ENCODE results near the gene DIRAS2.
A peak's percentile ranks its signal among the peaks of the same experiment; 100 is the strongest.
"Not testable (repeated sequence)": the region's sequence is repeated elsewhere in the genome, so short reads cannot be mapped to it uniquely, and the experiment has no call there.

The DIRAS2 gene

GRCh38 chr9:90642570-90643539 is at the start of gene DIRAS2:
Gene DIRAS2, minus strand, starts transcription at chr9:90642824. Its CDS starts 28,997 bp downstream, at chr9:90613827.
- DNase-seq (ENCODE audit: low read depth) = peak; percentile 27

DNA sequence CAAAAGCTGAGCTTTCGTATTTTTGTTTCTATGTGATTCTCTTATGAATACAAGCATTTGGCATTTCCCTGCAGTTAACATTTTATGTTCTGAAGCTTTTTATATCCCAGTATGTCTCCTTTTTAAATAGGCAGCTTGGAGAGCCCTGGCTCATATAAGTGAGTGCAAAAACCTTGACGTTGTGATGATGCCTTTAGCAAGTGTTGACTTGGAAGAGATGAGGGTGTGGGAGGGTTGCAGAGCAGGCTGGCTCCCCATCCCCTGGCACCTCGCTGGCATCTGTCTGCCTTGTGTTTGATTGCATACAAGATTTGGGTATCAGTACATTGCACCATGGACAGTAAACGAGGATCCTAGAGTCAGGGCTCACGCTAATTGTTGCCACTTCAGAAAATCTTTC is 42.1 kb upstream of the DIRAS2 start:
- DNase-seq (ENCODE audit: low read depth) = no peak

DNA sequence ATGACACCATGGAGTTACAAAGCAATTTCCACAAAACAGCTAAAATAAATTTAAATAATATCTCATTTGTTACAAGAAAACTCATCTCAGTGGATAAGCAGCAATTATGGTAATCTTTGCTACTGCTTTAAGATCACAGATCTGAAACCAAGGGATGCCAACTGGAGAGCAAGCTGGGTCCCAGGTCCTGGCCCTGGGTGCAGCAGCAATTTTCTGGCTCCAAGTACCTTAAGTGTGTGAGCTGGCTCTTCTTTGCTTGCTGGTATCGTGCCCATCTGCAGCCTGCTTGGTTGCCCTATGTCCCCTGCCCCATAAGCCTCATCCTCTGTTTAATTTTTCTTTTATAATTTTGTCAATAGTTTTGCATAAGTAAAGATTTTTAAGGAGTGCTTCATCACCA is 41.5 kb upstream of the DIRAS2 start:
- no peak for DNase-seq (ENCODE audit: low read depth)

DNA sequence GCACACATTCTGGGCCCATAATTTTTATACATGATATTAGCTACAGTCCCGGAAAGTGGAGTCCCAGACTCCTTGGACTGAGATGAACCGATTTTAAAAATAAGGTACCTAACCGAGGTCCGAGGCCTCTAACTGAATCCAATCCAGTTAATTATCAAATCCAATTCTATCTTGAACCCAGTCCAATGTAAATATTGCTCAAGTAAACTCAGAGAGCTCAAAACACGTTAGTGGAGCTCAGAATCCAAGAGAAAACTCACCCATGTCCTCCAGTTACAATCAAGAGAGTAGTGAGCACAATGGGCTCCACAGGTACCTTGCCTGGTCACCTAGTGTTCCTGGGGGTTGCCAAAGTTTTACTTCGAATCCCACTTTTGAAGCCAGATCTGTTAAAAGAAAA is 37.9 kb upstream of the DIRAS2 start:
- no peak for DNase-seq (ENCODE audit: low read depth)

DNA sequence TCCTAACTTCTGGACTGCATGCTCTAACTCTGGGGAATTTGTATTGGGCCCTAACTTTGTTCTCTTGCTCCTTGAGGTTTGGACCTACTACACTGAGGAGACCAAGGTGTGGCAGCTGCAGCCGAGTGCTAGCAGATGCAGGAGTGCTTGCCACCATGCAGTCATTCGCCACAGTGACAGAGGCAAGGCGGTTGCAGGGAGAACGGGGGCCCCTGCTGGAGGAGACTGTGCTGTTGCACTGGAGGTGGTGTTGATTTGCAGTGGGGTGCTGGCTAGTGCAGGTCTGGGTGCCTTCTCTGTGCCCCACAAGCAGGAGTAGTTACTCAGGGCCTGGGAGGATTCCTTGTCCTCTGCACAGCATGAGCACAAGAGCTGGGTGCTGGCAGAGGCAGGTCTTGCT is 22.4 kb upstream of the DIRAS2 start:
- no peak for DNase-seq (ENCODE audit: low read depth)

DNA sequence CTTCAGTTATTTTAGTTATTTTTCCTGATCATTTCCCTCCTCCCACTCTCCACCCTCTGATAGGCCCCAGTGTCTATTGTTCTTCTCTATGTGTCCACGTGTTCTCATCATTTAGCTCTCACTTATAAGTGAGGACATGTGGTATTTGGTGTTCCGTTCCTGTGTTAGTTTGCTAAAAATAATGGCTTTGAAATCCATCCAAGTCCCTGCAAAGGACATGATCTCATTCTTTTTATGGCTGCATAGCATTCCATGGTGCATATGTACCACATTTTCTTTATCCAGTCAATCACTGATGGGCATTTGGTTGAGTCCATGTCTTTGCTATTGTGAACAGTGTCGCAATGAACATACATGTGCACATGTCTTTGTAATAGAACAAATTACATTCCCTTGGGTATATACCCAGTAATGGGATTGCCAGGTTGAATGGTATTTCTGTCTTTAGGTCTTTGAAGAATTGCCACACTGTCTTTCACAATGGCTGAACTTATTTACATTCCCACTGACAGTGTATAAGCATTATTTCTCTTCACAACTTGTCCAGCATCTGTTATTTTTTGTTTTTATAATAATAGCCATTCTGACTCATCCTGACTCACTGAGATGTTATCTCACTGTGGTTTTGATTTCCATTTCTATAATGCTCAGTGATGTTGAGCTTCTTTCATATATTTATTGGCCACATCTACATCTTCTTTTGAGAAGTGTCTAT is 17.2 kb upstream of the DIRAS2 start:
- DNase-seq (ENCODE audit: low read depth) = peak; percentile 21

GRCh38 chr9:90658783-90659182 is 16.2 kb upstream of the DIRAS2 start:
- DNase-seq (ENCODE audit: low read depth) = no peak

DNA sequence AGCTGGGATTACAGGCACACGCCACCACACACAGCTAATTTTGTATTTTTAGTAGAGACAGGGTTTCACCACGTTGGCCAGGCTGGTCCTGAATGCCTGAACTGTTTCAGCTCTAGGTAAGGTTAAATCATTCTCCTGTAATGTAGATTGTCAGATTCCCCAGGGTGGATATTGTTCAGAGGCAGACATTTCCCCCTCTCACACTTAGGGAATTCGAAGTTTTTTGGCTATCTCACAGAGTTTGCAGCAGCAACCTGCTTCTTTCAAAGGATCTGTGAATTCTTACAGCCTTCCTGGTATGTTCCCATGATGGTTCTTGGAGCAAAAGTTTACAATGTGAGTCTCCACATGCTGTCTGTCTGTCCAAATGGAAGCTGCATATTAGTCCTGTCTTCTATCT is 15.6 kb upstream of the DIRAS2 start:
- no peak for DNase-seq (ENCODE audit: low read depth)

GRCh38 chr9:90656876-90657275 is 14.3 kb upstream of the DIRAS2 start:
- DNase-seq (ENCODE audit: low read depth) = not testable (repeated sequence)

GRCh38 chr9:90651246-90651645 is 8.6 kb upstream of the DIRAS2 start:
- no peak for DNase-seq (ENCODE audit: low read depth)

DNA sequence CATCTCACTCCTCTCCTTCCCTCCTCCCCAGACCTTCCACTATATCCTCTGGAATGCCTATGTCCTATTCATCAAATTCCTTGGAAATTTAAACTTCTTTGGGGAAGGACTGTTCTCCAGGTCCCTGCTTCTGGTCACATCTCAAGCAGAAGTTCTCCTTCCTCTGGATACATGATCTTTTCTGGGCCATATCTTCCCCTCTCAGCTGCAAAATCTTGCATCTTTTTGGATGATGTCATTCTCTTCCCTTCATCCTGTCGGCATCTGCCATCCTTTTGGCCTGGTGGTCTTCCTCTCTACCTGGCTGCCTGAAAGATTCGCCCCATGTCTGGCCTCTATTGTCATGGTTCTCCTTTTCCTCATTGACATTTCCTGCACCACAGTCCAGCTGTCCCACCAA is 5.2 kb upstream of the DIRAS2 start:
- DNase-seq (ENCODE audit: low read depth) = no peak

GRCh38 chr9:90645721-90646120 is 3.1 kb upstream of the DIRAS2 start:
- DNase-seq (ENCODE audit: low read depth) = no peak

DNA sequence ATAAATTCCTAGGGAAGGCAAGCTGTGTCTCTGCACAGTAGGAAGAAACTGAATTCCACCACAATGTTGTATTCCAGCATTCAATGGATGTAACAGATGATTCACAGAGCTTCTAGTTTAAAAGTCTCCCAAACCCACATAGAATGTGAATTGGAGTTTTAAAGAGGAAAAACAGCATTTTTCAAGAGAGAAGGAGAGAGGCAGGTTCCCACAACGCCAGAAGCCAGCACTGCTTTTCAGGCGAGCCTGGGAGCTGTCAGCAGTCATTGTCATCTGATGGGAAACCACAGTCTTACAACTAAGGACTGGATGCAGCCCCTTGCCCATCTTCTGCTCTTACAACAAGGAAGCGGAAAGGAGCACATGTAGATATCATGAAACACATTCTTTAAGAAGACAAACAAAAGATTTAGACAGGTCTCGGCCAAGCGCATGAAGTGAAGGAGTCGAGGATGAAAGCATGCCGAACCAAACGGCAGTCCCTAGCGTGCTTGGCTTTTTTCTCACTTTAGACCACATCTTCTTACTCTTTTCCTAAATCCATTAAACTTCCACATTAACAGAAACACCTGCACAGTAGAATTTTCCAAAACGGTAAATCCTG is 638 bp downstream of the DIRAS2 start:
- DNase-seq (ENCODE audit: low read depth) = no peak

- DNase-seq (ENCODE audit: low read depth) = no peak
Measured at GRCh38 chr9:90641086-90641485, 1.5 kb downstream of the DIRAS2 start.

DNA sequence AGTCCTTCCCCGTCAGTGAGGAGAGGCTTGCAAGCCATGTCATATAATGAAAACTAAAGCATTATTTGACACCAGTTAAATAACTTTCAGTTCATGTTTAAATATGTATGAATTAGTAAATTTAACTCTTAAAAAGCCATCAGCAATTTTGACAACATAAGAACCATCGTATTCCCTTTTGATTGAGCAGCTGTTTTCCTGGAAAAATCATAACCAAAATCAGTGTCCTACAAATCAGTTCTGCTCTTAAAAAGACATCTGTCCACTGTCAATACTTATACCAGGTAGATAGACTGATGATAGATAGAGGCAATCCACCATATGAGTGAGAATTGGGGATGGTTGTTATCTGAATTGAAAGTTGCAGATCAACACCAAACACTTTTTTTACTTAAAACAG is 2.3 kb downstream of the DIRAS2 start:
- DNase-seq (ENCODE audit: low read depth) = no peak

DNA sequence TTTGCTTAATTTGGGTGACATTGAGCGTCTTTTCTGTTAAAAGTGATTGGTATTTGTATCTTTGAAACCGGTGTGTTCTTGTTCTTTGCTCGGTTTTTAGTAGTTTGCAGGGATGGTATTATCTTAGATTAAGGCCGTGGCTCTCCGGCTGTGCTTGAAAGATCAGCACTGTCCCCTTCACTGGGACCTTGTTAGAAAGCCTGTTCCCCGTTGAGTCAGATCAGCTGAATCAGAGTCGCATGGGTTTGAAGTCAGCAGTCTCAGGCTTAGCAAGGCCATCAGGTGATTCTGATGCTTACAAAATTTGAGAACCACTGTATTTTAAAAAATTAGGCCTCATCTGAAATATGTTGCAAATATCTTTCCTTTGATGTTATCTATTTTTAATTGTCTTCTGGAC is 5.0 kb downstream of the DIRAS2 start:
- no peak for DNase-seq (ENCODE audit: low read depth)

DNA sequence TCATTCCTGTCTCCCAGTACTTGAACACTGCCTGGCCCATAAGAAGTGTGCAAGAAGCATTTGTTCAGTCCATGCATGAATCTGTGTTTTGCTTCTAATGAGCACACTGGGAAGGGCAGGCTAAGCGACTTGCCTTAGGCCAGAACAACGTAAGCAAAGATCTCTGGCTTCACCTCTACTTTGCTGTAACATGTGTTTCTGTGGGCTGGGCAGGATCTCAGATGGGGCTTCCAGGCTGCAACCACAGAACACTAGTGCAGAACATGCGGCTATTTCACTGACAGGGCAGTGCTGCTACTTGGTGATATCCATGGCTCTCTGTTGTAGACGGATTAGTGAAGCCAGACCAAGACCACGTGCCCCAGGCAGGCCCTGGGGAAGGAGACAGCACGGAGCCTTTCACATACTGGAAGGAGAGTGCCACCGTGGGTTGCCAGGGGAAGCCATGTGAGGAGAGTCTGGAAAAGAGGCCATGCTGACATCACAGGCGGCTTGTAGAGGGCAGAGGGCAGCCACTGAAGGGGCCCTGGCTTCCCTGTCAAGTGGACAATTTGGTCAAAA is 9.9 kb downstream of the DIRAS2 start:
- DNase-seq (ENCODE audit: low read depth) = no peak

DNA sequence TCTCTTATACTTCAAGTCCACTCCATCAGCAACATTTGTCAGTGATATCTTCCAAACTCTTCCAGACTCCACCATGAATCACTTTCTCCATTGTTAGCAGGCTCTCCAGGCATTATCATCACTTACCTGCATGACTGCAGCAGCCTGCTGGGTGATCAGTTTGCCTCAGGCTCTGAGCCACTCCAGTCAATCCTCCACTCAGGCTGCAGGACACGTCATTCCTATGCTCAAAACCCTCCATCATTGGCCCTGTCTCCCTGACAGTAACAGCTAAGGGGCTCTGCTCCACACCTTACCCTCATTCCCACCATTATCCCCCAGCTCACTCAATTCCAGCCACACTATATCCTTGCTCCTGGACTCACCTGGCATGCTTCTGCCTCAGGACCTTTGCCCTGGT is 10.7 kb downstream of the DIRAS2 start:
- no peak for DNase-seq (ENCODE audit: low read depth)

- DNase-seq (ENCODE audit: low read depth) = no peak
Measured at GRCh38 chr9:90629991-90630390, 12.6 kb downstream of the DIRAS2 start.

DNA sequence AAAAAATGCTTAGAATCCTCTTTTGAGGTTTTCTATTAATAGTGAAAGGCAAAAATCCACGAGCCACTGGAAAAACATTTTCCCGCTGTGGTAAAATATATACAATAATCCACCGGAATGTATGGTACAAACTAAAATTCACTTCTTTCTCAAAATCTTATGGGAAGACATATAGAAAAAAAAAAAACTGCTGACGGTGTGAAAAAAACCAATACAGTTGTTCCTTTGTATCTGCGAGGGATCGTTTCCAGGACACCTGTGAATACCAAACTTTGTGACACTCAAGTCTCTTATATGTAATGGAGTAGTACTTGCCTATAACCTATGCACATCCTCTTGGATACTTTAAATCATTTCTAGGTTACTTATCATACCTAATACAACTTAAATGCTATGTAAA is 13.3 kb downstream of the DIRAS2 start:
- DNase-seq (ENCODE audit: low read depth) = no peak

DNA sequence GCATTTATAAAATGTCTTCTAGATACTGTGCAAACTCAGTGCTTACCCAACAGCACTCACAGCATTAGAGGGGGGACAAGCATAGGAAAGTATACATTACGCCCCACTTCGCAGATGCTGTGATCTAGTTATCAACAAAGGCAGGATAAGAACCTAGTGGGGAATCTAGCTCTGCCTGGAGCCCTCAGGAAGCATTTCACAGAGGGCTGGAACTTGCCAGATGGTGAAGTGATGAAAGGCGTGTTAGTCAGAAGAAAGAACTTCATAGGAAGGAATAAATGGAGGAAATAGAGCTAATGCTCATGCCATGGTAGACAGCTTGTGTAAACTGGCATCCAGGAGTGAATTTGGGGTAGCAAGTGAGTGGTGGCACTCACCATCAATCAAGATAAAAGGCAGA is 25.8 kb downstream of the DIRAS2 start:
- DNase-seq (ENCODE audit: low read depth) = no peak

- no peak for DNase-seq (ENCODE audit: low read depth)
Measured at GRCh38 chr9:90613502-90613901, 29.1 kb downstream of the DIRAS2 start.

GRCh38 chr9:90612957-90613356 is 29.7 kb downstream of the DIRAS2 start:
- DNase-seq (ENCODE audit: low read depth) = no peak

All from fibroblast of the conjunctiva (primary cell).